Endothelial cell of umbilical vein (primary cell): ENCODE data around the gene TEF. TPM values are rescaled to one million over a fixed set of nuclear protein-coding genes. Genes with fewer than 3 reads are reported as not detected.

ENCODE experiments used
- BruUV-seq: library from RNA; stranded (reverse); fragments of 400-500 nt; replicated peaks from 2 replicates; lab custom pipeline; 2021; lab: Mats Ljungman, UMichigan
- CTCF ChIA-PET: fragments of 300-600, 350-600 bp; sonication (Branson Sonifier 250); formaldehyde crosslinking; loops from one replicate; lab custom pipeline; 2021; ENCODE audit warnings: antibody characterized with exemption, inconsistent platforms; lab: Charles Lee
- POLR2A ChIA-PET: fragments of 300-600, 350-600 bp; sonication (Branson Sonifier 250); formaldehyde crosslinking; loops from one replicate; lab custom pipeline; 2021; ENCODE audit warnings: antibody characterized with exemption, inconsistent platforms; lab: Charles Lee
- DNase-seq: peaks from one replicate; pipeline ENCODE4 v3.0.0-alpha.2; 2011; ENCODE audit warnings: low read depth, low spot score
- FAIRE-seq: peaks from 2 replicates; lab custom pipeline; 2011; peaks lifted over from hg19 to GRCh38; lab: Jason Lieb, UNC
- H2AFZ ChIP-seq: 2 replicates; pipeline ENCODE4 v1.6.0; 2012; ENCODE audit warnings: low read depth, low read length, control low read depth, inconsistent platforms
- H3K27ac ChIP-seq: 2 replicates; pipeline ENCODE4 v1.5.1; 2011; ENCODE audit warnings: low read depth, mild to moderate bottlenecking, control low read depth, low read length, moderate library complexity; ENCODE audit not compliant: insufficient read depth
- H3K27me3 ChIP-seq, 2 experiments: 2 replicates each; pipeline versions ENCODE4 v1.6.0 to v1.6.1; 2011; ENCODE audit warnings: low read length in 2 of 2, mixed read lengths in 1 of 2; ENCODE audit not compliant: control insufficient read depth in 2 of 2, insufficient read depth in 2 of 2
- H3K36me3 ChIP-seq, 2 experiments: 2 replicates in 1 of 2; 3 replicates in 1 of 2; pipeline ENCODE4 v1.5.1; 2011; ENCODE audit warnings: low read length in 2 of 2, mild to moderate bottlenecking in 1 of 2, moderate library complexity in 1 of 2; ENCODE audit not compliant: control insufficient read depth in 2 of 2, insufficient read depth in 2 of 2; ENCODE audit errors: extremely low read depth in 1 of 2
- H3K4me1 ChIP-seq: 3 replicates; pipeline ENCODE4 v1.5.1; 2011; ENCODE audit warnings: mild to moderate bottlenecking, low read length; ENCODE audit not compliant: control insufficient read depth, insufficient read depth; ENCODE audit errors: extremely low read depth
- H3K4me2 ChIP-seq: 2 replicates; pipeline ENCODE4 v1.6.1; 2011; ENCODE audit warnings: low read length, control low read depth, mixed read lengths; ENCODE audit not compliant: insufficient read depth
- H3K4me3 ChIP-seq, 3 experiments: fragments of 200-600 bp in 1 of 3; sonication (generic), shearing (Covaris generic) in 1 of 3; replicated peaks in 1 of 3; 2 replicates each; pipeline ENCODE4 v1.5.1; 2011 to 2016; ENCODE audit warnings: control low read depth in 3 of 3, low read length in 3 of 3, mild to moderate bottlenecking in 2 of 3, inconsistent platforms in 1 of 3, low read depth in 1 of 3, moderate library complexity in 1 of 3; ENCODE audit not compliant: insufficient read depth in 1 of 3
- H3K79me2 ChIP-seq: 2 replicates; pipeline ENCODE4 v1.6.0; 2012; ENCODE audit warnings: low read length, inconsistent platforms; ENCODE audit not compliant: control insufficient read depth, insufficient read depth
- H3K9ac ChIP-seq: replicated peaks from 2 replicates; pipeline ENCODE3; 2011; ENCODE audit warnings: low read length, control low read depth; ENCODE audit not compliant: insufficient read depth; ENCODE audit errors: extremely low read depth
- H3K9me1 ChIP-seq: replicated peaks from 3 replicates; pipeline ENCODE4 v1.6.0; 2011; ENCODE audit warnings: mild to moderate bottlenecking, low read length; ENCODE audit not compliant: control insufficient read depth, insufficient read depth; ENCODE audit errors: extremely low read depth
- H3K9me3 ChIP-seq: replicated peaks from 2 replicates; pipeline ENCODE4 v1.5.1; 2012; ENCODE audit warnings: low read length, inconsistent platforms; ENCODE audit not compliant: control insufficient read depth, insufficient read depth
- H4K20me1 ChIP-seq: replicated peaks from 2 replicates; pipeline ENCODE3; 2011; ENCODE audit warnings: mild to moderate bottlenecking, low read length; ENCODE audit not compliant: control insufficient read depth, insufficient read depth; ENCODE audit errors: extremely low read depth
- CTCF ChIP-seq, 2 donors: IDR thresholded peaks; 1 replicate in 1 of 2; 2 replicates in 1 of 2; pipeline ENCODE4 v1.5.1; 2011; ENCODE audit warnings: low read length in 2 of 2, mild to moderate bottlenecking in 2 of 2, moderate library complexity in 2 of 2, control low read depth in 1 of 2, inconsistent platforms in 1 of 2, low read depth in 1 of 2; ENCODE audit not compliant: insufficient read depth in 1 of 2; ENCODE audit errors: extremely low read depth in 1 of 2
- EZH2 ChIP-seq: IDR thresholded peaks from 2 replicates; pipeline ENCODE4 v1.6.1; 2012; ENCODE audit warnings: borderline replicate concordance, low read depth, mild to moderate bottlenecking, moderate library complexity, low read length, inconsistent platforms; ENCODE audit not compliant: severe bottlenecking
- FOS ChIP-seq: IDR thresholded peaks from 2 replicates; pipeline ENCODE4 v1.6.1; 2011; ENCODE audit warnings: mild to moderate bottlenecking, low read length, moderate library complexity, borderline replicate concordance; ENCODE audit not compliant: insufficient read depth
- GATA2 ChIP-seq: IDR thresholded peaks from 2 replicates; pipeline ENCODE4 v1.7.0; 2011; ENCODE audit warnings: low read depth, mild to moderate bottlenecking, moderate library complexity, mixed read lengths, low read length; ENCODE audit not compliant: insufficient read length, insufficient read depth
- JUN ChIP-seq: IDR thresholded peaks from 2 replicates; pipeline ENCODE4 v1.6.1; 2011; ENCODE audit warnings: borderline replicate concordance, low read depth; ENCODE audit not compliant: insufficient read length, insufficient read depth
- MAX ChIP-seq: IDR thresholded peaks from 2 replicates; pipeline ENCODE4 v1.6.1; 2011; ENCODE audit not compliant: insufficient read depth, insufficient read length
- MYC ChIP-seq: IDR thresholded peaks from one replicate; pipeline ENCODE4 v1.6.1; 2011; ENCODE audit warnings: mild to moderate bottlenecking, low read depth, low read length
- POLR2A ChIP-seq: IDR thresholded peaks from 2 replicates; pipeline ENCODE4 v1.6.1; 2012; ENCODE audit warnings: low read depth, mild to moderate bottlenecking, control low read depth, low read length
- POLR2AphosphoS5 ChIP-seq: IDR thresholded peaks from 2 replicates; pipeline ENCODE4 v1.6.1; 2012; ENCODE audit warnings: low read depth, mild to moderate bottlenecking, control low read depth, low read length, moderate library complexity; ENCODE audit not compliant: insufficient read depth
- dilution Hi-C: fragments of 300-500 bp; cut with MboI; formaldehyde crosslinking; loops from one replicate; pipeline ENCODE4 v1.15.0; 2019; ENCODE audit warnings: low sequenced_read_pairs; ENCODE audit not compliant: extremely low pct_ligation_motif_present
- intact Hi-C: fragments of 100-400 bp; cut with micrococcal nuclease; formaldehyde crosslinking; loops from one replicate; pipeline ENCODE4 v1.10.0; 2022
- polyA plus RNA-seq, 4 experiments: library from polyadenylated mRNA; depleted of rRNA in 3 of 4; stranded (reverse) in 3 of 4; unstranded in 1 of 4; fragments of >200 nt; gene quantifications; 2 replicates each; pipeline versions ENCODE4 v1.2.1 to v1.2.3, GENCODE V29; 2011 to 2012; ENCODE audit warnings: missing spikeins in 1 of 4
- total RNA-seq: library from RNA; stranded (reverse); gene quantifications from 2 replicates; pipeline ENCODE4 v1.2.3, GENCODE V29; 2021

Gene TEF
- total and polyA plus RNA-seq, 2 donors (not counting 3 experiments of a cell fraction or from before 2014, with no cell fraction given) = 2.2 to 4.0 TPM

GRCh38 chr22:41403532-41404318 lies 22.0 kb downstream of the TEF start:
- TF ChIP-seq CTCF (IDR thresholded peaks at IDR 0.05; ENCODE audit: extremely low read depth in 1 of 2, insufficient read depth in 1 of 2, low read depth in 1 of 2, low read length in 2 of 2) (peak; percentile 94 to 97), POLR2A (no peak), POLR2AphosphoS5 (peak; percentile 39)
- POLR2A ChIA-PET = interaction anchor here (0.6 to 0.9 kb wide), 3 partner anchors 42 to 186 kb away, joined by 3 read pairs; partner anchors contain the start of genes PMM1 and TOB2
- no peak overlapping the region for H3K9ac ChIP-seq
- no peak overlapping the region for H3K27ac ChIP-seq
- BruUV-seq = no TSS peak
- no peak overlapping the region for H3K4me3 ChIP-seq
- no peak overlapping the region for H3K4me2 ChIP-seq
- DNase-seq (peak; percentile 80), FAIRE-seq (peak; percentile 95)
- intact Hi-C loops (loop anchor here (1.0 kb wide), 3 partner anchors 65 to 194 kb away; partner anchors contain the start of gene PHF5A), dilution Hi-C loops (no loop called here)
- no peaks in the 10 kb centered on the region for H3K9me1 ChIP-seq
- H3K4me1 ChIP-seq = no peaks in the 10 kb centered on the region
- H3K79me2 ChIP-seq = no peaks in the 10 kb centered on the region
- H2AFZ ChIP-seq = peak overlapping the region; percentile 40
- H3K9me3 ChIP-seq = no peaks in the 10 kb centered on the region
- no peaks in the 10 kb centered on the region for H3K27me3 ChIP-seq
- H3K36me3 ChIP-seq = no peaks in the 10 kb centered on the region
- CTCF ChIA-PET = interaction anchor here (0.6 to 7.9 kb wide), 38 partner anchors 9 to 481 kb away, joined by 3 to 251 read pairs (median 6); partner anchors contain the start of genes ACO2, PHF5A, PMM1 and POLR3H
- no peaks in the 10 kb centered on the region for H4K20me1 ChIP-seq

GRCh38 chr22:41405588-41405987 lies 23.8 kb downstream of the TEF start:
- no peak overlapping the region for H3K27ac ChIP-seq

More at GRCh38 chr22:41405588-41405987, 23.8 kb downstream of the TEF start:
- ChIA-PET CTCF (interaction anchor here (3.0 to 7.9 kb wide), 4 partner anchors 95 to 127 kb away, joined by 17 to 251 read pairs (median 81); no protein-coding TSS in a partner anchor), POLR2A (interaction anchor here (0.7 kb wide), 1 partner anchor 480 kb away, joined by 3 read pairs; no protein-coding TSS in a partner anchor)
- Histone ChIP-seq H3K36me3 (no peaks in the 10 kb centered on the region), H3K4me2 (no peak overlapping the region), H3K4me1 (no peaks in the 10 kb centered on the region), H3K9me1 (no peaks in the 10 kb centered on the region), H3K9ac (no peak overlapping the region), H3K4me3 (no peak overlapping the region), H3K27me3 (no peaks in the 10 kb centered on the region), H4K20me1 (no peaks in the 10 kb centered on the region), H3K79me2 (no peaks in the 10 kb centered on the region), H3K9me3 (no peaks in the 10 kb centered on the region), H2AFZ (no peak overlapping the region)
- intact Hi-C loops = no loop called here
- DNase-seq (no peak), FAIRE-seq (no peak)
- TF ChIP-seq MYC (no peak), POLR2A (no peak), FOS (no peak), MAX (no peak), JUN (no peak), GATA2 (no peak), EZH2 (no peak), POLR2AphosphoS5 (no peak), CTCF (IDR thresholded peaks at IDR 0.05; ENCODE audit: extremely low read depth in 1 of 2, insufficient read depth in 1 of 2, low read depth in 1 of 2, low read length in 2 of 2) (no peak)
- BruUV-seq = no TSS peak
- dilution Hi-C loops = no loop called here
